GM20000 (cell line): ENCODE data around the gene CLEC4F.

Experiments
- DNase-seq: peaks from one replicate; pipeline ENCODE4 v3.0.0; 2012; ENCODE audit warnings: low spot score
- CTCF ChIP-seq: IDR thresholded peaks from 2 replicates; pipeline ENCODE4 v1.5.1; 2012; ENCODE audit warnings: mild to moderate bottlenecking, control low read depth; ENCODE audit errors: extremely low read depth, missing control alignments

CLEC4F gene

GRCh38 chr2:70795164-70795995 lies 25.0 kb downstream of the CLEC4F start:
- TF ChIP-seq CTCF = no peak

GRCh38 chr2:70793450-70793849 lies 26.9 kb downstream of the CLEC4F start:
- no peak for DNase-seq
- TF ChIP-seq CTCF = no peak

More at GRCh38 chr2:70795164-70795995, 25.0 kb downstream of the CLEC4F start:
- DNase-seq = no peak

- TF ChIP-seq CTCF = no peak
- no peak for DNase-seq
Observed at GRCh38 chr2:70790136-70790828, 30.1 kb downstream of the CLEC4F start, which contains the start of gene FIGLA. Gene FIGLA (minus strand): TSS chr2:70790643. CDS start chr2:70790638, 5 bp downstream.

GRCh38 chr2:70789304-70790135 lies 30.9 kb downstream of the CLEC4F start:
- peak; percentile 82 for DNase-seq
- TF ChIP-seq CTCF = peak; percentile 40

- DNase-seq = peak; percentile 60
- TF ChIP-seq CTCF = peak; percentile 54
Observed at GRCh38 chr2:70785137-70785911, 35.1 kb downstream of the CLEC4F start.

- no peak for DNase-seq
- TF ChIP-seq CTCF = no peak
Observed at GRCh38 chr2:70784320-70784719, 36.1 kb downstream of the CLEC4F start.
